ENCODE measurements around the gene SCAF8.

DNA sequence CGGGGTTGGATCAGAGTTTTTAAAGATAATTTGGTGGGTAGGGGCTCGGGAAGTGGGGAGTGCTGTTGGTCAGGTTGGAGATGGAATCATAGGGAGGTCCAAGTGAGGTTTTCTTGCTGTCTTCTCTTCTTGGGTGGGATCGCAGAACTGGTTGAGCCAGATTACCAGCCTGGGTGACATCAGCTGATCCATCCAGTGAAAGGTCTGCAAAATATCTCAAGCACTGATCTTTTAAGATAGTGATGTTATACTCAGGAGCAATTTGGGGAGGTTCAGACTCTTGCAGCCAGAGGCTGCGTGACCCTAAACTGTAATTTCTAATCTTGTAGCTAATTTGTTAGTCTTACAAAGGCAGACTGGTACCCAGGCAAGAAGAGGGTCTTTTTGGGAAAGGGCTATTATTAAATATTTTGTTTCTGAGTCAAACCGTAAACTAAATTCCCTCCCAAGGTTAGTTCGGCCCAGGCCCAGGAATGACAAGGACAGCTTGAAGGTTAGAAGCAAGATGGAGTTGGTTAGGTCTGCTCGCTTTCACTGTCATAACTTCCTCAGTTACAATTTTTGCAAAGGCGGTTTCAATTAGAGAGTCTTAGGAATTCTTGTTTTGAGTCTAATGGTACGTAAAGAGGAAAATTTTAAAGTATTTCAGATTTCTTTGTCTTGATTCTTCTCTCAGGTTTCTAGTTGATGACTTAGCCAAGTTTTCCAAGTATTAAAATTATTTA lies 53.1 kb downstream of the SCAF8 start:
- TF ChIP-seq EP300 (conservative IDR thresholded peaks at IDR 0.05; ENCODE audit: poor library complexity, severe bottlenecking) = no peak
- TF ChIP-seq, protein P1, sequence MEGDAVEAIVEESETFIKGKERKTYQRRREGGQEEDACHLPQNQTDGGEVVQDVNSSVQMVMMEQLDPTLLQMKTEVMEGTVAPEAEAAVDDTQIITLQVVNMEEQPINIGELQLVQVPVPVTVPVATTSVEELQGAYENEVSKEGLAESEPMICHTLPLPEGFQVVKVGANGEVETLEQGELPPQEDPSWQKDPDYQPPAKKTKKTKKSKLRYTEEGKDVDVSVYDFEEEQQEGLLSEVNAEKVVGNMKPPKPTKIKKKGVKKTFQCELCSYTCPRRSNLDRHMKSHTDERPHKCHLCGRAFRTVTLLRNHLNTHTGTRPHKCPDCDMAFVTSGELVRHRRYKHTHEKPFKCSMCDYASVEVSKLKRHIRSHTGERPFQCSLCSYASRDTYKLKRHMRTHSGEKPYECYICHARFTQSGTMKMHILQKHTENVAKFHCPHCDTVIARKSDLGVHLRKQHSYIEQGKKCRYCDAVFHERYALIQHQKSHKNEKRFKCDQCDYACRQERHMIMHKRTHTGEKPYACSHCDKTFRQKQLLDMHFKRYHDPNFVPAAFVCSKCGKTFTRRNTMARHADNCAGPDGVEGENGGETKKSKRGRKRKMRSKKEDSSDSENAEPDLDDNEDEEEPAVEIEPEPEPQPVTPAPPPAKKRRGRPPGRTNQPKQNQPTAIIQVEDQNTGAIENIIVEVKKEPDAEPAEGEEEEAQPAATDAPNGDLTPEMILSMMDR (IDR thresholded peaks at IDR 0.05; ENCODE audit: poor library complexity, severe bottlenecking) = no peak
